Fibroblast of the conjunctiva (primary cell): ENCODE results near the gene HYOU1.
"Not testable (repeated sequence)": the region's sequence is repeated elsewhere in the genome, so short reads cannot be mapped to it uniquely, and the experiment has no call there.

ENCODE experiments used
- DNase-seq: peaks from one replicate; pipeline ENCODE4 v3.0.0-alpha.2; 2010; ENCODE audit warnings: low read depth

HYOU1 gene

GRCh38 chr11:119019996-119020395, 37.0 kb downstream of the HYOU1 start:
- DNase-seq: no peak

GRCh38 chr11:119018074-119018938, 38.7 kb downstream of the HYOU1 start, which contains the start of the genes RPS25 and TRAPPC4:
RPS25 (minus strand) TSS chr11:119018343; CDS start chr11:119018284, 59 bp downstream.
TRAPPC4 (plus strand) TSS chr11:119018766; CDS start chr11:119018796, 30 bp downstream.
- peak; percentile 88 for DNase-seq

DNA sequence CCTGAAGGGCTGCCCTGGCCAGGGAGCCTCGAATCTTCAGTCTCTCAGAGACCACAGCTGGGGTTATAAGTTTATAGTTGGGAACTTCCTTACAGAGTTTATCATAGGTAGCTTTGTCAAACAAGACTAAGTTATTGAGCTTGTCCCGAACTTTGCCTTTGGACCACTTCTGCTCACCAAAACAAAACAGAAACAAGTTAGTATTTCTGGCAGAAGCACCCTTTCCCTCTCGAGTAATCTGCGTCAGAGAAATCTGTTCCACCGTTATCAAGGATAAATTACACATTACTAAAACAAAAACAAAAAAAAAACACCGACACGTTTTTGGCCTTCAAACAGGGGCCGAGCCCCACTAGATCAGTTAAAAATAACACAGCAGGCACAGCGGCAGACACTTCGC, 39.6 kb downstream of the HYOU1 start:
- not testable (repeated sequence) for DNase-seq

DNA sequence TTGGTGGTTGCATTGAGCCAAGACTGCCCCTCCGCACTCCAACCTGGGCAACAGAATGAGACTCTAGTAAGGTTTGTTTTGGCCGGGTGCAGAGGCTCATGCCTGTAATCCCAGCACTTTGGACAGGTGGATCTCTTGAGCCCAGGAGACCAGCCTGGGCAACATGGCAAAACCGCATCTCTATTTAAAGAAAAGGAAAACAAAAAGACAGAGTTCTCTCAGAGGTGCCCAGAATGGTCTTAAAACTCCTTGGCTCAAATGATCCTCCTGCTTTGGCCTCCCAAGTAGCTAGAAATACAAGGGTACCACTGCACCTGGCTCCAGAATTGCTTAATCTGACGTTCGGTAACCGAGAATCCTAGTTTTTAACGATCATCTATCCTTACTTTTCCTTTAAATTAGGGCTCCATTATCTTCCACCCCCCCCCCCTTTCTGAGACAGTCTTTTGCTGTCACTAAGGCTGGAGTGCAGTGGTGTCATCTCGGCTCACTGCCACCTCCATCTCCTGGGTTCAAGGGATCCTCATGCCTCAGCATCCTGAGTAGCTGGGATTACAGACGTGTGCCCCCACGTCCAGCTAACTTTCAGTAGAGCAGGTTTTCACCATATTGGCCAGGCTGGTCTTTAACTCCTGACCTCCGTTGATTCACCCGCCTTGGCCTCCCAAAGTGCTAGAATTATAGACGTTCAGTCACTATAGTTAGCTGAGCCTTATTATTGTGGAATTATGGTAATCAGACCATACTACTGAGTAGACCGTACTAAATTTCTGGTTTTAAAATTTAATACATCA, 40.6 kb downstream of the HYOU1 start:
- no peak for DNase-seq

- DNase-seq: no peak
These were observed 41.9 kb downstream of the HYOU1 start for GRCh38 chr11:119015054-119015611.

- no peak for DNase-seq
These were observed 42.6 kb downstream of the HYOU1 start for GRCh38 chr11:119014209-119014924.

- DNase-seq: no peak
These were observed 44.3 kb downstream of the HYOU1 start for GRCh38 chr11:119012629-119013170.

DNA sequence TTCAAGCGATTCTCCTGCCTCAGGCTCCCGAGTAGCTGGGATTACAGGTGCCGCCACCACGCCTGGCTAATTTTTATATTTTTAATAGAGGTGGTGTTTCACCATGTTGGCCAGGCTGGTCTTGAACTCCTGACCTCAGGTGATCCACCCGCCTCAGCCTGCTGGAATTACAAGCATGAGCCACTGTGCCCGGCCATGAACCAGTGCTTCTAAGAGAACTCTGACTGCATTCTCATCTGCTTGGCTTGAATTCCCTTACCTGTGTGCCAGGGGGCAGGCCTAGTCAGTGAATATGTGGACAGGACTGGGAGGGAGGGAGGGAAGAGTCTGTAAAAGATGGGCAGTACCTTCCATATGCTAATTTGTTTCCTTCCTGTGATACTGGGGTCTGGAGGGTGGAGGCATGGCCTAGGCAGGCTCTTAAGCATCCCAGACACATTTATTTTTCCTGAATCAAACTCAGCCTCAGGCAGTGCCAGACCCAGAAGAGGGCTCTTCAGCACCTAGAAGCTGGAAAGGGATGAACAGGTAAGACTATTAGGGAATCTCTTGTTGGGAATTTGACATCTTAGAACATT, 45.4 kb downstream of the HYOU1 start:
- DNase-seq: no peak

GRCh38 chr11:119006656-119007055, 50.3 kb downstream of the HYOU1 start:
- DNase-seq: no peak

GRCh38 chr11:119000906-119001305, 56.1 kb downstream of the HYOU1 start:
- DNase-seq: no peak

GRCh38 chr11:118998822-118999221, 58.2 kb downstream of the HYOU1 start:
- DNase-seq: peak; percentile 28

GRCh38 chr11:118998388-118998717, 58.7 kb downstream of the HYOU1 start:
- no peak for DNase-seq

- DNase-seq: peak; percentile 83
These were observed 59.2 kb downstream of the HYOU1 start, which contains the start of gene CENATAC for GRCh38 chr11:118997627-118998387. CENATAC (plus strand) TSS chr11:118998138; CDS start chr11:118998198, 60 bp downstream.

GRCh38 chr11:118996926-118997626, 59.9 kb downstream of the HYOU1 start:
- DNase-seq: no peak
